Adrenal gland (tissue), 12 donors: ENCODE measurements around the gene IPO13. TPM values are rescaled to one million over a fixed set of nuclear protein-coding genes. Genes with fewer than 3 reads are reported as not detected.
A peak's percentile ranks its signal among the peaks of the same experiment; 100 is the strongest.

ENCODE experiments used
- DNase-seq, 7 donors: peaks; one replicate each; pipeline ENCODE4 v3.0.0-alpha.2; 2019 to 2020
- H3K27ac ChIP-seq, 5 donors: fragments of 200-600 bp; sonication (generic) in 4 of 5; 1 replicate in 3 of 5; 2 replicates in 2 of 5; pipeline versions ENCODE4 v1.5.1 to v1.8.0; 2016 to 2020; ENCODE audit warnings: mild to moderate bottlenecking in 1 of 5
- H3K27me3 ChIP-seq: fragments of 200-600 bp; 2 replicates; pipeline ENCODE4 v1.8.0; 2021
- H3K36me3 ChIP-seq, 2 donors: fragments of 200-600 bp; replicated peaks in 1 of 2; 1 replicate in 1 of 2; 2 replicates in 1 of 2; pipeline versions ENCODE4 v1.5.1 to v1.8.0; 2018 to 2022
- H3K4me1 ChIP-seq, 2 donors: fragments of 200-600 bp; replicated peaks in 1 of 2; 1 replicate in 1 of 2; 2 replicates in 1 of 2; pipeline versions ENCODE4 v1.5.1 to v1.8.0; 2018 to 2021
- H3K4me3 ChIP-seq, 4 donors: fragments of 200-600 bp; sonication (generic) in 3 of 4; one replicate each; pipeline ENCODE4 v1.5.1; 2016 to 2018
- H3K9me3 ChIP-seq, 3 donors: fragments of 200-600 bp; sonication (generic) in 1 of 3; replicated peaks in 1 of 3; 1 replicate in 2 of 3; 2 replicates in 1 of 3; pipeline versions ENCODE4 v1.5.1 to v1.8.0; 2016 to 2021
- POLR2A ChIP-seq, 2 donors: fragments of 450-650 bp; IDR thresholded peaks; one replicate each; pipeline ENCODE4 v1.6.1; 2017; ENCODE audit warnings: antibody characterized with exemption in 2 of 2, mild to moderate bottlenecking in 2 of 2, moderate library complexity in 1 of 2
- WGBS, 4 donors: extraction: QIAGEN DNeasy Blood & Tissue Kit in 2 of 4; methylation state at CpG; one replicate each; pipeline versions ENCODE4 v1.1.5 to v1.1.7; 2013 to 2017; 5-methylcytosine and 5-hydroxymethylcytosine counted together
- intact Hi-C, 2 donors: fragments of 100-400 bp; cut with DNase I; formaldehyde crosslinking; loops; one replicate each; pipeline versions ENCODE4 v1.14.1 to v1.15.0; 2022 to 2023
- polyA plus RNA-seq, 3 donors: library from polyadenylated mRNA; stranded (reverse); fragments of 200-250 nt in 2 of 3; fragments of 350-450 nt in 1 of 3; fragmentation: Illumina TruSeq in 1 of 3; extraction: RNeasy Lipid Tissue Mini Kit (QIAGEN cat#74804) in 1 of 3; gene quantifications; one replicate each; pipeline ENCODE4 v1.2.3, GENCODE V29; 2013 to 2014
- total RNA-seq, 9 donors: library from RNA; depleted of rRNA in 4 of 9; stranded (reverse); fragments of >200 nt in 4 of 9; fragments of 120-200 nt in 1 of 9; fragmentation: NEBNext Ultra II Directional in 1 of 9; extraction: Animal tissue kit (Norgen Biotek cat#: 25700) in 1 of 9; gene quantifications; one replicate each; pipeline versions ENCODE4 v1.1.0 to v1.2.4, GENCODE V29; 2013 to 2023
- TF ChIP-seq, protein P1 (sequence below), 6 experiments: fragments of 450-650 bp in 4 of 6; fragments of 200-600 bp in 2 of 6; sonication (generic) in 1 of 6; IDR thresholded peaks; 1 replicate in 5 of 6; 2 replicates in 1 of 6; pipeline versions ENCODE4 v1.5.1 to v1.8.0; 2016 to 2021; ENCODE audit warnings: antibody characterized with exemption in 6 of 6, mild to moderate bottlenecking in 2 of 6, moderate library complexity in 1 of 6
- donor health status: healthy with polysubstance abuse.
- donor health status: Bipolar disorder and iron deficiency.
- donor health status: DM: yes; HTN: yes; CAD: no.
- donor health status: DM: no; HTN: no; CAD: no.
- donor health status: DM: no; HTN: no; CAD: no.
- donor health status: DM: yes; HTN: yes; CAD: no.

Gene IPO13
- total and polyA plus RNA-seq, 12 donors, result 32.2 to 78.1 (median 37.8) TPM

DNA sequence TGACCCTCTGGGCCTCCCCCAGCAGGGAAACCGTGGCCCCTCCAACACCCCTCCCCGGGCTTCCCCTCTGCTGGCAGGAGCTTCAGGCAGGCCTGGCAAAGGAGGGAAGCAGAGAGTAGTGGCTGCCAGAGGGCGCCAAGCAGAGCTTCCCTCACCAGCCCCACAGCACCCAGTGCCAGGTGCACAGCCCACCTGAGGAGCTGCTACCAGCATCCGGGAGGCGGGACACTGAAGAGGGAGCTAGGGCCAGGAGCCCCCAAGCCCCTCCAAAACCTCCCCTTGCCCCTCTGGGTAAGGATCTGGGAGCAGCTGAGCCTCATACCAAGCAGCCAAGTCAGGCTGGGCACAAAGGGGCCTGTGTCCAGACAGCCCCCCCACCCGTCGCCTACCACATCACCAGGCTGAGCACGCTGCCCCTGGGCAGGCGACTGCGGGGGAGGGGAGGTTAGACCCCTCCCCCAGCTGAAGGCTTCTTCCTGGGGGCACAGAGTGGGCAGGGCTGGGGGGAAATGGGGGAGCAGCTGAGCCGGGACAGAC lies 64.3 kb downstream of the IPO13 start:
- intact Hi-C loops, result loop anchor here in 1 of 2 donors (10.0 kb wide), 1 partner anchor 204 kb away; the partner anchor contains the start of gene DMAP1
- no peak for DNase-seq
- Histone ChIP-seq H3K27me3 (no peaks in the 10 kb centered on the region), H3K36me3 (no peaks in the 10 kb centered on the region), H3K9me3 (no peaks in the 10 kb centered on the region), H3K4me3 (no peak overlapping the region), H3K27ac (no peak overlapping the region), H3K4me1 (no peaks in the 10 kb centered on the region)
- TF ChIP-seq POLR2A (IDR thresholded peaks at IDR 0.05), result no peak
- TF ChIP-seq, protein P1, sequence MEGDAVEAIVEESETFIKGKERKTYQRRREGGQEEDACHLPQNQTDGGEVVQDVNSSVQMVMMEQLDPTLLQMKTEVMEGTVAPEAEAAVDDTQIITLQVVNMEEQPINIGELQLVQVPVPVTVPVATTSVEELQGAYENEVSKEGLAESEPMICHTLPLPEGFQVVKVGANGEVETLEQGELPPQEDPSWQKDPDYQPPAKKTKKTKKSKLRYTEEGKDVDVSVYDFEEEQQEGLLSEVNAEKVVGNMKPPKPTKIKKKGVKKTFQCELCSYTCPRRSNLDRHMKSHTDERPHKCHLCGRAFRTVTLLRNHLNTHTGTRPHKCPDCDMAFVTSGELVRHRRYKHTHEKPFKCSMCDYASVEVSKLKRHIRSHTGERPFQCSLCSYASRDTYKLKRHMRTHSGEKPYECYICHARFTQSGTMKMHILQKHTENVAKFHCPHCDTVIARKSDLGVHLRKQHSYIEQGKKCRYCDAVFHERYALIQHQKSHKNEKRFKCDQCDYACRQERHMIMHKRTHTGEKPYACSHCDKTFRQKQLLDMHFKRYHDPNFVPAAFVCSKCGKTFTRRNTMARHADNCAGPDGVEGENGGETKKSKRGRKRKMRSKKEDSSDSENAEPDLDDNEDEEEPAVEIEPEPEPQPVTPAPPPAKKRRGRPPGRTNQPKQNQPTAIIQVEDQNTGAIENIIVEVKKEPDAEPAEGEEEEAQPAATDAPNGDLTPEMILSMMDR (IDR thresholded peaks at IDR 0.05), result no peak
- 80 to 93% (median 87%) methylated on average over 4 to 11 of the region's 11 CpGs for WGBS, 4 donors

DNA sequence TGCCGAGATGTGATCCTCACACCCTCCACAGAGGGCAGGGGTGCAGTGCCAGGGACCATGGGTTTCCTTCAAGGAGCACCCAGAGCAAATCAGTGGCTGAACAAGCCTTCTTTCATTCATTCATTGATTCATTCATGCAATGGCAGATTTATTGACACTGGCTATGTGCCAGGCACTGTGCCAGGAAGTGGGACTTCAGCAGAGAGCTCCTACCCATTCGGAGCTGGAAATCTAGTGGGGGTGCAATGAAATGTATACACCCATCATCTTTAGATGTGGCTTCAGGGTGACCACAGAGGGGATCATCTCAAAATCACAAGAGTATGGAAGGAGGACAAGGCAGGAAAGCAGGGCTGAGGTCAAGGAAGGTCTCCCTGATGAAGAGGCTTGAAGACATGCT lies 65.7 kb downstream of the IPO13 start:
- H3K9me3 ChIP-seq, result no peaks in the 10 kb centered on the region
- H3K4me1 ChIP-seq, result no peaks in the 10 kb centered on the region
- no peaks in the 10 kb centered on the region for H3K27me3 ChIP-seq
- intact Hi-C loops, result loop anchor here in 1 of 2 donors (10.0 kb wide), 1 partner anchor 202 kb away; the partner anchor contains the start of gene DMAP1
- DNase-seq, result peak in 1 of 7 donors; percentile 27
- no peak overlapping the region for H3K4me3 ChIP-seq
- WGBS, 4 donors, result 44 to 76% (median 70%) methylated on average over 1 to 2 of the region's 2 CpGs
- no peaks in the 10 kb centered on the region for H3K36me3 ChIP-seq
- TF ChIP-seq, protein P1 (IDR thresholded peaks at IDR 0.05), result no peak
- no peak for TF ChIP-seq POLR2A (IDR thresholded peaks at IDR 0.05)
- H3K27ac ChIP-seq, result no peak overlapping the region

DNA sequence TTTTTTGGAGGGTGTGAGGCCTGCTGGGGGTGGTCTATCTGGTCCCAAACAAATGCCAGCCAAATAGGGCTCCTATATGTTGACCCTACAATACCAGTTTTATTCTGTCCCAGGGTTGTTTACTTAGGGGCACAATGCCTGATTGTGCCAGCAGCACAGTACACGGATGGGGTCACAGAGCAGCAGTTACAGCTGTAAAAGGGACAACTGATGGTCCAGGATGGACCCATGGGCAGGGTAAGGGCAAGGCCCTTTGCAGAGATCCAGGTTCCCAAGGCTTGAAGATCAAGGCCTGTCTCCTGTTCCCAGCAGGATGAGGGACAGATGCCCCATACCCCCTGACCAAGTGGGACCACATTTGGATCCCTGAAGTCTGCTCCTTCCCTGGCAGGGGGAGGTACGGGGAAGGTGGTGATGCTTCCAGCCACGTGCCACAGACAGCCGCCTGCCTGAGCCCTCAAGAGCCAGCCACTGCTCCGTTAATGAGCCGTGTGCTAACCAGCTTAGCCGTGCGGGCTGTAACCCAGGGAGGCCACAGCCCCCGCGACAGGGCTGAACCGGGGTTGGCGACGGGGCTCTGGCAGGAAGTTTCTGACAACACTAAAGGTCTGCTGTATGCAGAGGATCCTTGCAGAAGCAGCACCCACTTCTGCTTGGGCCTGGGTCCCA lies 66.3 kb downstream of the IPO13 start:
- Histone ChIP-seq H3K27ac (no peak overlapping the region), H3K9me3 (no peaks in the 10 kb centered on the region), H3K4me1 (no peaks in the 10 kb centered on the region), H3K4me3 (no peak overlapping the region), H3K36me3 (no peaks in the 10 kb centered on the region), H3K27me3 (no peaks in the 10 kb centered on the region)
- TF ChIP-seq, protein P1 (IDR thresholded peaks at IDR 0.05), result no peak
- TF ChIP-seq POLR2A (IDR thresholded peaks at IDR 0.05), result no peak
- WGBS, 4 donors, result 69 to 94% (median 76%) methylated on average over 5 to 13 of the region's 13 CpGs
- intact Hi-C loops, result loop anchor here in 1 of 2 donors (10.0 kb wide), 1 partner anchor 202 kb away; the partner anchor contains the start of gene DMAP1
- DNase-seq, result no peak

DNA sequence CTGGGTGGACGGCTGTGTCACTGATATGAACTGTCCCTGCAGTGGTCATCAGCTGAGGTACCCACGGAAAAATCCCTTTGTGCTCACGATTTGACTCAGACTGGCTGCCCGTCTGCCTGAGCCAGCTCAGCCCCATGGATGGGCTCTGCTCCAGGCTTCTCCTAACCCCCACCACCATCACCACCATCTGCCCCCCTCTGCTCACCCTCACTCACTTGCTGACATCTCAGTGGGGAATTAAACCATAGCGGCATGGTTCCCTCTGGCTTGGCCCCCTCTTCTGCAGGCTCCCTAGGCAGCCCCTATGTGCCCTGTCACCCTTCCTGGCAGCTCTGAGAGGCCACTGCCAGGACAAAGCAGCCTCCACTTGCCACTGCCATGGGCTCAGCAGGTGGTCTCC lies 67.2 kb downstream of the IPO13 start:
- TF ChIP-seq POLR2A (IDR thresholded peaks at IDR 0.05), result no peak
- TF ChIP-seq, protein P1 (IDR thresholded peaks at IDR 0.05), result no peak
- peak overlapping the region in 1 of 5 donors; percentile 6 for H3K27ac ChIP-seq
- WGBS, 4 donors, result 66 to 80% (median 70%) methylated on average over 5 of the region's 5 CpGs
- intact Hi-C loops, result loop anchor here in 1 of 2 donors (10.0 kb wide), 1 partner anchor 201 kb away; the partner anchor contains the start of gene DMAP1
- no peak for DNase-seq
- no peaks in the 10 kb centered on the region for H3K4me1 ChIP-seq
- H3K27me3 ChIP-seq, result no peaks in the 10 kb centered on the region
- H3K36me3 ChIP-seq, result no peaks in the 10 kb centered on the region
- no peaks in the 10 kb centered on the region for H3K9me3 ChIP-seq
- H3K4me3 ChIP-seq, result no peak overlapping the region
